GM12891 (cell line): ENCODE measurements around the gene FABP6.

Source experiments
- PAX5 ChIP-seq: IDR thresholded peaks from 2 replicates; pipeline ENCODE4 v1.6.1; 2011; ENCODE audit warnings: low read length, moderate library complexity, mild to moderate bottlenecking; ENCODE audit not compliant: insufficient read depth, severe bottlenecking
- POLR2A ChIP-seq: IDR thresholded peaks from 2 replicates; pipeline ENCODE4 v1.6.1; 2011; ENCODE audit warnings: low read depth, low read length, control low read depth
- POLR2AphosphoS5 ChIP-seq: IDR thresholded peaks from 2 replicates; pipeline ENCODE4 v1.6.1; 2011; ENCODE audit warnings: low read depth, low read length, control low read depth
- POU2F2 ChIP-seq: IDR thresholded peaks from 2 replicates; pipeline ENCODE4 v1.6.1; 2011; ENCODE audit warnings: low read depth, mild to moderate bottlenecking, control low read depth, low read length, moderate library complexity
- SPI1 ChIP-seq: IDR thresholded peaks from 2 replicates; pipeline ENCODE4 v1.6.1; 2011; ENCODE audit warnings: low read depth, low read length, control low read depth
- TAF1 ChIP-seq: IDR thresholded peaks from 2 replicates; pipeline ENCODE4 v1.6.1; 2011; ENCODE audit warnings: low read depth, low read length, control low read depth

- TF ChIP-seq POLR2A (no peak), TAF1 (no peak), POLR2AphosphoS5 (no peak), PAX5 (no peak), SPI1 (no peak), POU2F2 (no peak)
These were observed 33.1 kb downstream of the FABP6 start for GRCh38 chr5:160262151-160263074.
